Measurements from ENCODE around the gene MS4A10.

DNA sequence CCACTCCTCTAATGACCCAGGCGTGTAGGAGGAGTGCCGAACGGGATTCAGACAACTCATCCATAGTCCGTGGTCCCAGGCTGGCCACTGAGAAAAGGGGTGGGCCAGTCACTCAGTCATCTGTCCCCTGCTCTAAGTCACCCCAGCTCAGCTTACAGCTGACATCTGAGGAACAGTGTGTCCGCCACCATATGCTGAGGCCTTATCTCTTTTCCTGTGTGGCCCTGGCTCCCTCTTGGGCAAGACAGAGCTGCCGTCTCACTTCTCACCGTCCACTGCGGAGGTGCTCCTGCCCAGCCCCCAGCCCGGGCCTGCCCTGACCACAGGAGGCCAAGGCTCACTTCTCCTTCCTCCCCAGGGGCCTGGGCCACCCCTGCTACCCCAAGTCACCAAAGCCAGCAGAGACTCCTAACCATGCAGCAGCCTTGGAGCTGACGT, 63.6 kb downstream of the MS4A10 start:
- TF ChIP-seq POLR2AphosphoS5 (IDR thresholded peaks at IDR 0.05; ENCODE audit: borderline replicate concordance, low read depth, low read length) (no peak), EZH2 (IDR thresholded peaks at IDR 0.05) (no peak), FOXP2 (optimal IDR thresholded peaks at IDR 0.05; ENCODE audit: control extremely low read depth, extremely low read length, insufficient read depth) (no peak)
